ENCODE results near the gene KLF7.

DNA sequence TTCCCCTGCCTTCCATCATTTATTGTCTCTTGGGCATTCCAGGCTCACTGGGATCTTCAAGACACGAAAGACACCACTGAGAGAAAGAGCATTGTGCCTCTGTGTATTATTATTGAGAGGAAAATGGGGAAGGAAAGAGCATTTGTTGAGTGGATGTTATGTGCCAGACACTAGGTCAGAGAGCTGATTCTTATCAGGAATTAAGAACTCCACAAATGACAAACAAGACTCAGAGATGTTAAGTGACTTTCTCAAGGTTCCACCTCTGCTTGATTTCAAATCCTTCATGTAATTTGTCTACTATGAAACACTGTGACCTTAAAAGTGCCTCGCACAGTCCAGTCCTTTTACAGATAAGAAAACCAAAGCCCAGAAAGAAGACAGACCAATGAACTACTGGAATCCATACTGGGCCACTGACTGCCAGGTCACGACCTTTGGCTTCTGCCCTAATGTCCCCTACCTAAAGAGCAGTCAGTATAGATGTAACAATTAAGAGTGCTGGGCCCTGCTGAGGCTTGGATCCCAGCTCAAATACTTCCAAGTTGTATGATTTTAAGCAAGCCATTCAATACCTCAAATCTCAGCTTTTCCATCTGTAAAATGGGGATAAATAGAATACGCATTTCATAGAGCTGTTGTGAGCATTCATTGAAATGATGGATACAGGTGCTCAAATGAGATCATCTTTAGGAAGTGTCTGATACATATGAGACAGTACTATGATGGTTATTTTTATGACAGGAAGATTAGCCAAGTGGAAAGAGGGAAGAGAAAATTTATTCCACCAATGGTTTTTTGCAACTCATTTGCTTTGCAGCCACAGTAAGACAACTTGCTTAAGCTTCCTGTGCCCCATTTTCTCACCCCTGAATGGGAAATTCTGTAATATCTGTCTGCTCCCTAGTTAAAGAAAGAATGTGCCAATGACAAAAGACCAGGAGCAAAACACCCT lies 10.9 kb downstream of the KLF7 start:
- TF ChIP-seq, protein P1, sequence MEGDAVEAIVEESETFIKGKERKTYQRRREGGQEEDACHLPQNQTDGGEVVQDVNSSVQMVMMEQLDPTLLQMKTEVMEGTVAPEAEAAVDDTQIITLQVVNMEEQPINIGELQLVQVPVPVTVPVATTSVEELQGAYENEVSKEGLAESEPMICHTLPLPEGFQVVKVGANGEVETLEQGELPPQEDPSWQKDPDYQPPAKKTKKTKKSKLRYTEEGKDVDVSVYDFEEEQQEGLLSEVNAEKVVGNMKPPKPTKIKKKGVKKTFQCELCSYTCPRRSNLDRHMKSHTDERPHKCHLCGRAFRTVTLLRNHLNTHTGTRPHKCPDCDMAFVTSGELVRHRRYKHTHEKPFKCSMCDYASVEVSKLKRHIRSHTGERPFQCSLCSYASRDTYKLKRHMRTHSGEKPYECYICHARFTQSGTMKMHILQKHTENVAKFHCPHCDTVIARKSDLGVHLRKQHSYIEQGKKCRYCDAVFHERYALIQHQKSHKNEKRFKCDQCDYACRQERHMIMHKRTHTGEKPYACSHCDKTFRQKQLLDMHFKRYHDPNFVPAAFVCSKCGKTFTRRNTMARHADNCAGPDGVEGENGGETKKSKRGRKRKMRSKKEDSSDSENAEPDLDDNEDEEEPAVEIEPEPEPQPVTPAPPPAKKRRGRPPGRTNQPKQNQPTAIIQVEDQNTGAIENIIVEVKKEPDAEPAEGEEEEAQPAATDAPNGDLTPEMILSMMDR (IDR thresholded peaks at IDR 0.05; ENCODE audit: low read length) = no peak
- no peak for TF ChIP-seq EZH2 (optimal IDR thresholded peaks at IDR 0.05; ENCODE audit: low read depth, low read length)

All from MM.1S (cell line).